ENCODE measurements around the gene MTG2.

Gene MTG2

GRCh38 chr20:62205618-62206387 lies 23.0 kb downstream of the MTG2 start:
- DNase-seq (ENCODE audit: low read depth in 2 of 2) = no peak

GRCh38 chr20:62206388-62206775 lies 23.6 kb downstream of the MTG2 start:
- DNase-seq (ENCODE audit: low read depth in 2 of 2) = no peak

- DNase-seq (ENCODE audit: low read depth in 2 of 2) = no peak
Measured at GRCh38 chr20:62208061-62208794, 25.4 kb downstream of the MTG2 start.

- no peak for DNase-seq (ENCODE audit: low read depth in 2 of 2)
Measured at GRCh38 chr20:62208795-62209755, 26.2 kb downstream of the MTG2 start.

GRCh38 chr20:62209850-62210495 lies 27.1 kb downstream of the MTG2 start:
- DNase-seq (ENCODE audit: low read depth in 2 of 2) = no peak

GRCh38 chr20:62210496-62210855 lies 27.6 kb downstream of the MTG2 start:
- no peak for DNase-seq (ENCODE audit: low read depth in 2 of 2)

GRCh38 chr20:62211216-62211615 lies 28.4 kb downstream of the MTG2 start:
- no peak for DNase-seq (ENCODE audit: low read depth in 2 of 2)

- DNase-seq (ENCODE audit: low read depth in 2 of 2) = no peak
Measured at GRCh38 chr20:62211769-62212288, 29.0 kb downstream of the MTG2 start.

- DNase-seq (ENCODE audit: low read depth in 2 of 2) = no peak
Measured at GRCh38 chr20:62212299-62212698, 29.5 kb downstream of the MTG2 start.

GRCh38 chr20:62214067-62214466 lies 31.2 kb downstream of the MTG2 start:
- DNase-seq (ENCODE audit: low read depth in 2 of 2) = no peak

GRCh38 chr20:62215020-62215990 lies 32.5 kb downstream of the MTG2 start:
- DNase-seq (ENCODE audit: low read depth in 2 of 2) = no peak

GRCh38 chr20:62215991-62216635 lies 33.3 kb downstream of the MTG2 start:
- DNase-seq (ENCODE audit: low read depth in 2 of 2) = no peak

GRCh38 chr20:62216636-62217566 lies 34.1 kb downstream of the MTG2 start:
- no peak for DNase-seq (ENCODE audit: low read depth in 2 of 2)

- no peak for DNase-seq (ENCODE audit: low read depth in 2 of 2)
Measured at GRCh38 chr20:62217913-62218773, 35.3 kb downstream of the MTG2 start.

GRCh38 chr20:62219101-62219991 lies 36.5 kb downstream of the MTG2 start:
- DNase-seq (ENCODE audit: low read depth in 2 of 2) = no peak

- peak in 1 of 2 donors; percentile 17 for DNase-seq (ENCODE audit: low read depth in 2 of 2)
Measured at GRCh38 chr20:62219992-62220665, 37.3 kb downstream of the MTG2 start, which contains the start of gene HRH3. TSS of gene HRH3 (minus strand) at chr20:62220278. CDS start at chr20:62219970, 308 bp downstream.

All from stimulated activated CD4-positive, alpha-beta T cell treated with anti-CD3 and anti-CD28 coated beads, Interleukin-4, amount 100 ng/mL, for 48 hours (primary cell).